GM19468 (cell line): ENCODE results near the gene UBTD2.
"Not testable (repeated sequence)": the region's sequence is repeated elsewhere in the genome, so short reads cannot be mapped to it uniquely, and the experiment has no call there.

Experiments
- ATAC-seq: cut with Tn5 transposase; IDR thresholded peaks from one replicate; pipeline ENCODE4 v1.9.1; 2021; ENCODE audit warnings: mild to moderate bottlenecking, moderate library complexity, moderate number of reproducible peaks; ENCODE audit not compliant: unreplicated experiment; ENCODE audit errors: extremely low read depth

Gene UBTD2

GRCh38 chr5:172207511-172207910 is 76.1 kb downstream of the UBTD2 start:
- ATAC-seq, result no peak

DNA sequence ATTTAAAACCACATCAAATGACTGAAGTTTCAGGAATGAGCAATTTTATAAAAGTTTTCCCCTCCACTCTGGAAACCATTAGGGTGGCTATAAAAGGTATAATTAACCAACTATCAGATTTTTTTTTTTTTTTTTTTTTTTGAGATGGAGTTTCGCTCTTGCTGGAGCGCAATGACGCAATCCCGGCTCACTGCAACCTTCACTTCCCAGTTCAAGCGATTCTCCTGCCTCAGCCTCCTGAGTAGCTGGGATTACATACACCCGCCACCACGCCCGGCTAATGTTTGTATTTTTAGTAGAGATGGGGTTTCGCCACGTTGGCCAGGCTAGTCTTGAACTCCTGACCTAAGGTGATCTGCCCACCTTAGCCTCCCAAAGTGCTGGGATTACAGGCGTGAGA is 77.6 kb downstream of the UBTD2 start:
- not testable (repeated sequence) for ATAC-seq

DNA sequence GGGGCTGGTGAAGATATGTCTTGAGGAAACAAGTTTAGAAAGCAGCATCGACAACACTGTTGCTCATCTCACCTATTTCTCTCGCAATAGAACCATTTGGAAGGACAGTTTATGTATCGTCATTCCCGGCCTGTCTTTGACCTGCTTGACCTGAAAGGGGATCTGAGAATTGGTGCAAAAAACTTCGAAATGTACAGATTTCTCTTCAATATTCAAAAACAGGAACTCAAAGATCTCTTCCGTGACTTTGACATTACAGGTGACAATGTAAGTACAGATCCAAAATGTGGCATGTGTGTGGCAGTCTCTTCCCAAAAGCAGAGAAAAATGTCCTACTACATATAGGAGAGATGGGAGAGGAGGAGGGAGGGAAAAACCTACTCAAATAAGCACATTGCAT is 83.1 kb downstream of the UBTD2 start:
- ATAC-seq, result no peak

- ATAC-seq, result no peak
Measured at GRCh38 chr5:172199446-172199845, 84.1 kb downstream of the UBTD2 start.

DNA sequence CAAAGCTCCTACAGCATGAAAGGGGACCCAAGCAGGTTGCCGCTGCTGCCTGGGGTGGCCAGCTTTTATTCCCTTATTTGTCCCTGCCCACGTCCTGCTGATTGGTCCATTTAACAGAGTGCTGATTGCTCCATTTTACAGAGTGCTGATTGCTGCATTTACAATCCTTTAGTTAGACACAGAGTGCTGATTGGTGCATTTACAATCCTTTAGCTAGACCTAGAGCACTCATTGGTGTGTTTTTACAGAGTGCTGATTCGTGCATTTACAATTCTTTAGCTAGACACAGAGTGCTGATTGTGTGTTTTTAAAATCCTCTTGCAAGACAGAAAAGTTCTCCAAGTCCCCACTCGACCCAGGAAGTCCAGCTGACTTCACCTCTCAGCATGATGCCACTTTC is 85.8 kb downstream of the UBTD2 start:
- ATAC-seq, result not testable (repeated sequence)

DNA sequence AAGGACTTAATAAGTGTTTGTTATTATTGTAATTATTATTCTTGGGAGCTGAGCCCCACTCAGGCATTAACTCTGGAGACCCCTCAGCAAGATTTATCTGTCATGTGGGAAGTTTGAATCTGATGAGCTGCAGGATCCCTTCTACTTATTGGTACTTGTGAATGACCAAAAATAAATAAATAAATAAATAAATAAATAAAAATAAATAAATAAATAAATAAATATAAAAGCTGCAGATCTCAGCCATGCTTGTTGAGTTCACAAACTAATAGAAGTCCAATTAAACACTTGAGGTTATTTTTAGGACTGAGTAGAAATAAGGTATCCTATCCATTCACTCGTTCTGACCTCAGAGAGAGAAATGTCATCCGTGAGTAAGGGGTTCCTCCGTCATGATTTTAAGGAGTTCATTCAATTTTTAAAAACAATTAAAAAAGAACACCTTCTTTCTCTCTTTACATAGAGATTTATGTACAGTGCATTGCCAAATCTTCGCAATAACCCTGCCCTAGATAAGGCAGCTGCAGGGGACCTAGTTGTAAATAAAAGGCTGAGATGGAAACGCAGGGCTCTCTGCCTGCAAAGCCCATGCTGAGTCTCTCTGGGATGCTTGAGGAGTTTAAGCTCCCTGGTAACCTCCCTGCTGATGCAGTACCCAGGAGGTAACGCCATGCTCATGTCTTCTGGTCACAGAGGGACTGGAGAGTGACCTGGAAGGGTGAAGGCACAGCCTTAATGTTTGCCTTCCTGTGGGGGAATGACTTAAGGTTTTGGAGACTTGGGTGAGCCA is 88.4 kb downstream of the UBTD2 start:
- no peak for ATAC-seq

DNA sequence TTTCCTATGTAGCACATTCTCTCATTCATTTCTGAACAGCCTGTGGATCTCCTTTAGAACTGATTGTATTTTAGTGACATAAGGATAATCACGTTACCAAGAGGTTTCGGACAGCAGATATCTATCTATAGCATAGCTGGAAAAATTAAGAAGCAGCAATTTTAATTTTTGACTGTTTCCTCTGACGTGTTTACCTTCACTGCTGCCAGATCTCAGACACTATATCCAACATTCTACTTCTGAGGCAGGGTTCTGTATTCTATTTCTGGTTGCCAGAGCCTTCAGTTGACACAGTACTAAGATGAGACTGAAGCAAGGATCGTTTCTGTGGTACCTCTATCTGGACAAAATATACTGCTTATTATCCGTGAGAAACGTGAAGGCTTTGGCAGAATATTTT is 89.7 kb downstream of the UBTD2 start, which contains the start of gene EFCAB9:
Gene EFCAB9 (plus strand): TSS at position 301 of the 400 bp plus-strand sequence. CDS start 1 bp downstream, at position 302.
- no peak for ATAC-seq

DNA sequence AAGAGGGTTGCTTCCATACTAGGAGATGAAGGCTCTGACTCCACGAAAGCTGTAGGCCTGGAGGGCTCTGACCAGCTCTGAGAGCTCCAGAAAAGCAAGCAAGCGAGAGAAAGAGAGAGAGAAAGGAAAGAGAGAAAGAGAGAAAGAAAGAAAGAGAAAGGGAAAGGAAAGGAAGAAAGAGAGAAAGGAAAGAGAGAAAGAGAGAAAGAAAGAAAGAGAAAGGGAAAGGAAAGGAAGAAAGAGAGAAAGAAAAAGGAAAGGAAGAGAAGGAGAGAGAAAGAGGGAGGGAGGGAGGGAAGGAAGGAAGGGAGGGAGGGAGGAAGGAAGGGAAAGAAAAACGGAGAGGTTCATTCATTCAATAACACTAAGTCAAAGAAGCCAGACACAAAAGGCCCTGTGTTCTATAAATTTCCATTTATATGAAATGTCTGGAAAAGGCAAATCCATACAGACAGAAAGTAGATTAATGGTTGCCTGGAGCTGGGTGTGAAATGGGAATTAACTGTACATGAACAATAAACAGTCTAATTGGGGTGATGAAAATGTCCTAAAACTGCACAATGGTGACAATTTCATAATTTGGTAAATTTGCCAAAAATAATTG is 93.8 kb downstream of the UBTD2 start:
- no peak for ATAC-seq

- no peak for ATAC-seq
Measured at GRCh38 chr5:172188893-172189692, 94.5 kb downstream of the UBTD2 start.

GRCh38 chr5:172188033-172188892 is 95.3 kb downstream of the UBTD2 start, which contains the start of gene STK10:
STK10 (minus strand) TSS chr5:172188224; CDS start chr5:172188042, 182 bp downstream.
- ATAC-seq, result peak; percentile 64

- ATAC-seq, result no peak
Measured at GRCh38 chr5:172187118-172188032, 96.2 kb downstream of the UBTD2 start.

DNA sequence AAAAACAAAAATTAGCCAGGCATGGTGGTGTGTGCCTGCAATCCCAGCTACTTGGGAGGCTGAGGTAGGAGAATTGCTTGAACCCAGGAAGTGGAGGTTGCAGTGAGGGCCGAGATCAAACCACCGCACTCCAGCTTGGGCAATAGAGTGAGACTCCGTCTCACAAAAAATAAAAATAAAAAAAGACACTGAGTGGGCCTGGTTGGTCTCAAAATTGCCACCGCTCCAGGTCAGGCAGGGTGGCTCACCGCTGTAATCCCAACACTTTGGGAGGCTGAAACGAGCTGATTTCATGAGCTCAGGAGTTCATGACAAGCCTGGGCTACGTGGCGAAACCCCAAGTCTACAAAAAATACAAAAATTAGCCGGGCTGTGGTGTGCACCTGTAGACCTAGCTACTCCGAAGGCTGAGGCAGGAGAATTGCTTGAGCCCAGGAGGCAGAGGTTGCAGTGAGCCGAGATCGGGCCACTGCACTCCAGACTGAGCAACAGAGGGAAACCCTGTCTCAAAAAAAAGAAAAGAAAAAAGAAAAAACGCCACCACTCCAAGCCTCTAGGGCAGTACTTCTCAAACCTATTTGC is 97.4 kb downstream of the UBTD2 start:
- no peak for ATAC-seq

DNA sequence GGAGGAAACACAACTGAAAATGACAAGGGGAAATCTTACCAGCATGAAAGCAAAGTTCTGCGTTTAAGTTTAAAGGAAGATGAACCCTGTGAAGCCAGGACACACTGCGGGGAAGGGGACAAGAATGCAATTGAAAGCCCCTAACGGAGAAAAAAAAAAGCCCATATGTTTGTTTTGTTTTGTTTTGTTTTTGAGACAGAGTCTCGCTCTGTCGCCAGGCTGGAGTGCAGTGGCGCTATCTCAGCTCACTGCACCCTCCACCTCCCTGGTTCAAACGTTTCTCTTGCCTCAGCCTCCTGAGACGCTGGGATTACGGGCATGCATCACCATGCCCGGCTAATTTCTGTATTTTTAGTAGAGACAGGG is 98.5 kb downstream of the UBTD2 start:
- no peak for ATAC-seq

GRCh38 chr5:172183881-172184280 is 99.7 kb downstream of the UBTD2 start:
- ATAC-seq, result no peak

DNA sequence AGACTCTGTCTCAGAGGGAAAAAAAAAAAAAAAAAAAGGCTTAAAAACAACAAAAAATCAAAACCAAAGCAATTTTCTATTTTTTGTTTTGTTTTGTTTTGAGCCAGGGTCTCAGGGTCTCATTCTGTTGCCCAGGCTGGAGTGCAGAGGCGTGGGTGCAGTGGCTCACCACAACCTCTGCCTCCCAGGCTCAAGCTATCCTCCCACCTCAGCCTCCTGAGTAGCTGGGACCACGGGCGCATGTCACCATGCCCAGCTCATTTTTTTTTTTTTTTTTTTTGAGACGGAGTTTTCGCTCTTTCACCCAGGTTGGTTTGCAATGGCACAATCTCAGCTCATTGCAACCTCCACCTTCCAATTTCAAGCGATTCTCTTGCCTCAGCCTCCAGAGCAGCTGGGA is 101.3 kb downstream of the UBTD2 start:
- no peak for ATAC-seq

DNA sequence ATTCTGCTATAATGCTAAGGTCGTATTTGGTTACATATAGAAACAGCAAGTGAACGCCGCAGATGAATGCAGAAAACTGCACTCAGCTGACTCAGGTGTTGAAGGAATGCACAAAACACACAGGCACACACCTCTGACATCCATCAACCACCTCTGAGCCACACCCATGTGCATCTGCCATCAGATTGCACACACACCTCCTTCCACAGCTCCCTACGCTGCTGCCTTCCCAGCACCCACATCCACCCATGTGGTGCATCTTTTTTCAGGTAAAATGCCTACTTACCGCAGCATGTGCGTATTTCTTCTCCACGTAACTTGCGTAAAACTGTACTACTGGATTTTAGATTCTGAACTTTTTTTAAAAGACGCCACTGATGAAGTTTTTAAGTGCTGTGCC is 102.6 kb downstream of the UBTD2 start:
- no peak for ATAC-seq

- no peak for ATAC-seq
Measured at GRCh38 chr5:172178991-172179989, 104.3 kb downstream of the UBTD2 start.
